IMR-90 (cell line): ENCODE data around the gene DNAJB2. TPM values are rescaled to one million over a fixed set of nuclear protein-coding genes. Genes with fewer than 3 reads are reported as not detected.
A peak's percentile ranks its signal among the peaks of the same experiment; 100 is the strongest.

ENCODE experiments used
- ATAC-seq: fragments of 200-7000 bp; cut with Tn5 transposase; 2 replicates; pipeline ENCODE4 v1.9.1; 2020; ENCODE audit warnings: low read depth, mild to moderate bottlenecking, moderate library complexity
- BruUV-seq: library from RNA; stranded (reverse); fragments of 400-500 nt; replicated peaks from 2 replicates; lab custom pipeline; 2021; lab: Mats Ljungman, UMichigan
- CTCF ChIA-PET: fragments of 300-600 bp; formaldehyde crosslinking; extraction: SDS; loops from one replicate; lab custom pipeline; 2021; ENCODE audit warnings: antibody characterized with exemption; lab: Yijun Ruan, JAX
- POLR2A ChIA-PET: fragments of 300-600 bp; sonication (Branson Sonifier 250); formaldehyde crosslinking; loops from one replicate; lab custom pipeline; 2022; ENCODE audit warnings: antibody characterized with exemption; ENCODE audit not compliant: unreplicated experiment; lab: Charles Lee
- DNase-seq: peaks from one replicate; pipeline ENCODE4 v3.0.0; 2013
- H2AFZ ChIP-seq: replicated peaks from 2 replicates; pipeline ENCODE3; 2013; ENCODE audit warnings: low read length, mild to moderate bottlenecking; ENCODE audit not compliant: poor library complexity
- H2AK5ac ChIP-seq: 2 replicates; pipeline ENCODE4 v1.6.1; 2013; ENCODE audit warnings: low read depth, low read length, inconsistent platforms
- H2AK9ac ChIP-seq: replicated peaks from 2 replicates; pipeline ENCODE3; 2013; ENCODE audit warnings: mild to moderate bottlenecking, low read depth, low read length, moderate library complexity; ENCODE audit not compliant: poor library complexity
- H2BK120ac ChIP-seq: 2 replicates; pipeline ENCODE4 v1.6.1; 2013; ENCODE audit warnings: low read depth, low read length, inconsistent platforms
- H2BK15ac ChIP-seq: 3 replicates; pipeline ENCODE4 v1.6.1; 2013; ENCODE audit warnings: low read depth, low read length, inconsistent platforms
- H2BK20ac ChIP-seq: 2 replicates; pipeline ENCODE4 v1.6.1; 2013; ENCODE audit warnings: low read depth, mild to moderate bottlenecking, inconsistent platforms, low read length, moderate library complexity
- H2BK5ac ChIP-seq: 2 replicates; pipeline ENCODE4 v1.6.1; 2013; ENCODE audit warnings: mild to moderate bottlenecking, low read depth, low read length, inconsistent platforms; ENCODE audit not compliant: poor library complexity, severe bottlenecking
- H3K14ac ChIP-seq: replicated peaks from 2 replicates; pipeline ENCODE4 v1.6.1; 2013; ENCODE audit warnings: low read depth, low read length, inconsistent platforms
- H3K18ac ChIP-seq: 2 replicates; pipeline ENCODE4 v1.6.1; 2013; ENCODE audit warnings: low read depth, low read length, control low read depth
- H3K23ac ChIP-seq: 2 replicates; pipeline ENCODE4 v1.6.1; 2013; ENCODE audit warnings: low read depth, low read length, inconsistent platforms
- H3K27ac ChIP-seq: 2 replicates; pipeline ENCODE4 v1.5.1; 2013; ENCODE audit warnings: mild to moderate bottlenecking, control low read depth, low read length; ENCODE audit not compliant: insufficient read depth
- H3K27me3 ChIP-seq: 2 replicates; pipeline ENCODE4 v1.6.1; 2013; ENCODE audit warnings: low read length; ENCODE audit not compliant: control insufficient read depth, insufficient read depth
- H3K36me3 ChIP-seq: 2 replicates; pipeline ENCODE4 v1.6.1; 2013; ENCODE audit warnings: low read length, mixed read lengths; ENCODE audit not compliant: control insufficient read depth, insufficient read depth
- H3K4ac ChIP-seq: 2 replicates; pipeline ENCODE4 v1.6.1; 2013; ENCODE audit warnings: low read depth, low read length, inconsistent platforms
- H3K4me1 ChIP-seq: 2 replicates; pipeline ENCODE4 v1.6.1; 2013; ENCODE audit warnings: low read length, mixed read lengths; ENCODE audit not compliant: control insufficient read depth, insufficient read depth
- H3K4me2 ChIP-seq: 2 replicates; pipeline ENCODE4 v1.6.1; 2013; ENCODE audit warnings: low read depth, mild to moderate bottlenecking, control low read depth, low read length, moderate library complexity
- H3K4me3 ChIP-seq: 2 replicates; pipeline ENCODE4 v1.5.1; 2013; ENCODE audit warnings: low read depth, mild to moderate bottlenecking, control low read depth, low read length, moderate library complexity; ENCODE audit not compliant: insufficient read depth
- H3K56ac ChIP-seq: 2 replicates; pipeline ENCODE4 v1.6.1; 2013; ENCODE audit warnings: low read length, inconsistent platforms; ENCODE audit not compliant: insufficient read depth; ENCODE audit errors: extremely low read depth
- H3K79me1 ChIP-seq, 2 experiments: 2 replicates each; pipeline ENCODE4 v1.6.1; 2013; ENCODE audit warnings: low read length in 2 of 2, inconsistent platforms in 1 of 2, low read depth in 1 of 2
- H3K9ac ChIP-seq: 2 replicates; pipeline ENCODE4 v1.6.1; 2013; ENCODE audit warnings: low read depth, low read length, control low read depth
- H3K9me1 ChIP-seq: 2 replicates; pipeline ENCODE4 v1.6.1; 2013; ENCODE audit warnings: low read length, inconsistent platforms; ENCODE audit not compliant: insufficient read depth
- H3K9me3 ChIP-seq: 2 replicates; pipeline ENCODE4 v1.6.1; 2013; ENCODE audit warnings: low read length; ENCODE audit not compliant: control insufficient read depth, insufficient read depth
- H4K20me1 ChIP-seq: 2 replicates; pipeline ENCODE4 v1.6.1; 2013; ENCODE audit warnings: low read length, inconsistent platforms; ENCODE audit not compliant: insufficient read depth
- H4K5ac ChIP-seq: 2 replicates; pipeline ENCODE4 v1.6.1; 2013; ENCODE audit warnings: mild to moderate bottlenecking, low read depth, low read length, control low read depth
- H4K8ac ChIP-seq, 2 experiments: 2 replicates each; pipeline ENCODE4 v1.6.1; 2013; ENCODE audit warnings: low read depth in 2 of 2, low read length in 2 of 2, control low read depth in 1 of 2, inconsistent platforms in 1 of 2
- H4K91ac ChIP-seq: 2 replicates; pipeline ENCODE4 v1.6.1; 2013; ENCODE audit warnings: low read depth, low read length, inconsistent platforms; ENCODE audit not compliant: insufficient read depth
- BHLHE40 ChIP-seq: fragments of 150-350 bp; IDR thresholded peaks from 2 replicates; pipeline ENCODE4 v1.6.1; 2016; ENCODE audit warnings: mild to moderate bottlenecking, low read depth, low read length
- CEBPB ChIP-seq: IDR thresholded peaks from 2 replicates; pipeline ENCODE4 v1.6.1; 2012; ENCODE audit warnings: low read depth, low read length, improper control_type of control experiment
- CHD1 ChIP-seq: IDR thresholded peaks from 2 replicates; pipeline ENCODE4 v1.6.1; 2012; ENCODE audit warnings: low read depth, low read length, improper control_type of control experiment
- ELK1 ChIP-seq: fragments of 150-350 bp; IDR thresholded peaks from 2 replicates; pipeline ENCODE4 v1.6.1; 2016; ENCODE audit warnings: low read depth, mild to moderate bottlenecking, low read length, moderate library complexity, borderline replicate concordance
- FOS ChIP-seq: fragments of 150-350 bp; IDR thresholded peaks from 2 replicates; pipeline ENCODE4 v1.6.1; 2016; ENCODE audit warnings: low read depth, low read length
- MAZ ChIP-seq: IDR thresholded peaks from 2 replicates; pipeline ENCODE4 v1.6.1; 2012; ENCODE audit warnings: low read depth, mild to moderate bottlenecking, low read length, improper control_type of control experiment, moderate library complexity, borderline replicate concordance
- NFE2L2 ChIP-seq: fragments of 150-350 bp; IDR thresholded peaks from 2 replicates; pipeline ENCODE4 v1.6.1; 2016; ENCODE audit warnings: low read depth, mild to moderate bottlenecking, low read length
- POLR2A ChIP-seq: IDR thresholded peaks from 2 replicates; pipeline ENCODE4 v1.6.1; 2012; ENCODE audit warnings: mild to moderate bottlenecking, low read depth, low read length
- RAD21 ChIP-seq: IDR thresholded peaks from 2 replicates; pipeline ENCODE4 v1.6.1; 2012; ENCODE audit warnings: low read length, improper control_type of control experiment
- RCOR1 ChIP-seq: IDR thresholded peaks from 2 replicates; pipeline ENCODE4 v1.6.1; 2012; ENCODE audit warnings: mild to moderate bottlenecking, low read length, improper control_type of control experiment; ENCODE audit not compliant: insufficient replicate concordance
- RFX5 ChIP-seq: IDR thresholded peaks from 2 replicates; pipeline ENCODE4 v1.8.0; 2012; ENCODE audit warnings: low read depth, mild to moderate bottlenecking, low read length, moderate library complexity
- SMC3 ChIP-seq: fragments of 150-350 bp; IDR thresholded peaks from 2 replicates; pipeline ENCODE4 v1.6.1; 2016; ENCODE audit warnings: low read depth, mild to moderate bottlenecking, antibody characterized with exemption, low read length, moderate library complexity
- USF2 ChIP-seq: fragments of 150-350 bp; IDR thresholded peaks from 2 replicates; pipeline ENCODE4 v1.6.1; 2017; ENCODE audit warnings: mild to moderate bottlenecking, antibody characterized with exemption, low read length, low read depth
- WGBS, 2 experiments: methylation state at CpG; one replicate each; pipeline versions ENCODE4 v1.1.5 to v1.1.7; 2013; ENCODE audit warnings: missing lambda C conversion rate in 2 of 2; ENCODE audit not compliant: insufficient read length in 1 of 2; ENCODE audit errors: extremely low coverage in 2 of 2; 5-methylcytosine and 5-hydroxymethylcytosine counted together
- dilution Hi-C: fragments of 300-500 bp; cut with HindIII; formaldehyde crosslinking; loops from one replicate; pipeline ENCODE4 v1.14.3; 2018; ENCODE audit warnings: low sequenced_read_pairs; ENCODE audit not compliant: unreplicated experiment
- in situ Hi-C: fragments of 300-500 bp; cut with MboI; formaldehyde crosslinking; loops from 3 replicates; pipeline ENCODE4 v1.14.3; 2019; ENCODE audit warnings: low sequenced_read_pairs, inconsistent platforms, mixed read lengths
- intact Hi-C: fragments of 100-400 bp; cut with micrococcal nuclease; formaldehyde crosslinking; loops from 2 replicates; pipeline ENCODE4 v1.10.0; 2022
- polyA plus RNA-seq, 3 experiments: library from polyadenylated mRNA; depleted of rRNA; stranded (reverse); fragments of >200 nt; gene quantifications; 2 replicates each; pipeline ENCODE4 v1.2.3, GENCODE V29; 2012; ENCODE audit warnings: low replicate concordance in 1 of 3
- total RNA-seq: library from RNA; depleted of rRNA; stranded (reverse); fragments of >200 nt; gene quantifications from 2 replicates; pipeline ENCODE4 v1.2.3, GENCODE V29; 2012

Gene DNAJB2
- total and polyA plus RNA-seq, 2 of the 4 experiments (the other 2 are of a cell fraction), result 30.6 to 45.8 TPM

- Histone ChIP-seq H4K91ac (peak overlapping the region; percentile 79), H3K18ac (peak overlapping the region; percentile 10; the same call in 1 of the 2 replicates), H4K20me1 (no peaks in the 10 kb centered on the region), H3K9me3 (no peaks in the 10 kb centered on the region), H2AFZ (peak overlapping the region; percentile 95), H3K9ac (peak overlapping the region; percentile 68), H3K9me1 (peaks cover 7% of the 10 kb centered on the region; the same call in 1 of the 2 replicates), H2BK5ac (no peak overlapping the region), H3K27ac (peak overlapping the region; percentile 40; the same call in 1 of the 2 replicates), H3K79me1 (no peaks in the 10 kb centered on the region), H3K14ac (peak overlapping the region; percentile 55; the same call in 1 of the 2 replicates), H2BK20ac (0 out of 2 replicates have a peak overlapping the region, but pooled peaks have one; percentile 3), H3K56ac (no peak overlapping the region), H2AK5ac (peak overlapping the region; percentile 91), H3K4me3 (peak overlapping the region; percentile 40), H3K36me3 (no peaks in the 10 kb centered on the region), H4K5ac (peak overlapping the region; percentile 78), H3K4ac (peak overlapping the region; percentile 82), H3K27me3 (no peaks in the 10 kb centered on the region), H3K4me2 (peak overlapping the region; percentile 76), H2AK9ac (peak overlapping the region; percentile 94), H3K23ac (no peak overlapping the region), H3K4me1 (peaks cover 12% of the 10 kb centered on the region), H2BK15ac (peak overlapping the region; percentile 38; the same call in 2 of the 3 replicates), H4K8ac (peak overlapping the region; percentile 95), H2BK120ac (peak overlapping the region; percentile 74)
- intact Hi-C loops (loop anchor here (1.0 to 5.0 kb wide), 5 partner anchors 17 to 238 kb away; partner anchors contain the start of genes ANKZF1, ATG9A and SLC23A3), in situ Hi-C loops (loop anchor here (5.0 kb wide), 1 partner anchor 122 kb away; the partner anchor contains the start of gene SLC23A3), dilution Hi-C loops (no loop called here)
- BruUV-seq, result no TSS peak
- POLR2A ChIA-PET, result no interaction called here
- ATAC-seq (peak; percentile 93), DNase-seq (peak; percentile 70)
- CTCF ChIA-PET, result interaction anchor here (0.6 to 1.7 kb wide), 26 partner anchors 8 to 299 kb away, joined by 3 to 29 read pairs (median 4); partner anchors contain the start of genes ABCB6, ANKZF1, ATG9A and CNPPD1
- 15% methylated on average over 49 of the region's 67 CpGs; no CpG with 5 or more reads in 1 of the 2 experiments for WGBS, 2 experiments
- peak; percentile 93; the same call in 1 of the 2 replicates for TF ChIP-seq MAZ
- TF ChIP-seq SMC3, result peak; percentile 94
- no peak for TF ChIP-seq RFX5
- TF ChIP-seq POLR2A, result no peak; the same call in 1 of the 2 replicates
- peak; percentile 80 for TF ChIP-seq RAD21
- peak; percentile 70 for TF ChIP-seq BHLHE40
- TF ChIP-seq ELK1, result no peak
- TF ChIP-seq FOS, result no peak
- TF ChIP-seq USF2, result no peak
- no peak for TF ChIP-seq NFE2L2
- TF ChIP-seq RCOR1, result peak; percentile 39
- no peak for TF ChIP-seq CEBPB
- no peak for TF ChIP-seq CHD1
Observed at GRCh38 chr2:219294356-219295351, 15.5 kb downstream of the DNAJB2 start.
